ENCODE data around the gene SDK1. TPM values are rescaled to one million over a fixed set of nuclear protein-coding genes. Genes with fewer than 3 reads are reported as not detected.

The SDK1 gene
- total RNA-seq, 1 experiment from 2014 or later: 7.1 TPM

DNA sequence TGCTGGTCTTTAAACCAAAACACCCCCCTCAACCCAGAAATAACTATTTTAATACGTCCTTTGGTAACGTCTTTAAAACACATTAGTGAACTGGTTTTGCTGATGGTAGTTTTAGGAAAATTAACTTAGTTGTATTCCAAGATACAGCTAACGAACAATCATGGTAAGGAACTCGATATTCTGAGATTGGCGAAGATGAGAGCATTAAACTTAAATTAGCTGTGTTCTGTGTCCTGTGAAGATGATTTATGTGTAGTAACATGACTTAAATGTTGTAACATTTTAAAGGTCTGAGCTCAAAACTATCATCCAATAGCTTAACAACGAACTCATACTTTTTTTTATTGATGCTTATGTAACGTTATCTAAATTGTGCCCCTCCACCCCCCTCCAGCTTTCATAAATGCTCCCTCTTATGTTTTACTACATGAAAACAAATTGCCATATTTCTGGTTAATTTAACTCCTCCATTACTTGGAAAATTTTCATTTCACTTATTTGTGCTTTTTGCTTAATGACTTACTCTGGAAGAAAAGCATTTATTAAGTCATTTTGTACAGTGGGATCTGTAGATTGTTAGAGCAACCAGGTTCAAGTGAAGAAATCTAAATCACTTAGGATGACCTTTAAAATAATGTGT lies 1.7 kb downstream of the SDK1 start:
- H3K4me3 ChIP-seq (ENCODE audit: low read depth, low read length): peak overlapping the region; percentile 55
- H3K4me1 ChIP-seq: no peaks in the 10 kb centered on the region
- POLR2A ChIA-PET: no interaction called here
- CTCF ChIA-PET: interaction anchor here (0.6 to 1.3 kb wide), 3 partner anchors 97 to 415 kb away, joined by 3 read pairs; no protein-coding TSS in a partner anchor
- H3K36me3 ChIP-seq (ENCODE audit: control insufficient read depth, insufficient read depth, low read length): no peaks in the 10 kb centered on the region
- Mint-ChIP-seq H3K27me3 (ENCODE audit: insufficient read depth, unreplicated experiment) (no peaks in the 10 kb centered on the region), H3K27ac (ENCODE audit: unreplicated experiment) (no peak overlapping the region), H3K9me3 (ENCODE audit: unreplicated experiment) (no peaks in the 10 kb centered on the region), H3K4me1 (ENCODE audit: low read depth, unreplicated experiment) (peaks cover 6% of the 10 kb centered on the region), H3K36me3 (ENCODE audit: insufficient read depth, unreplicated experiment) (peaks cover 4% of the 10 kb centered on the region), H3K4me3 (ENCODE audit: unreplicated experiment) (peak overlapping the region; percentile 67)
- H3K9me3 ChIP-seq: no peaks in the 10 kb centered on the region
- TF ChIP-seq, protein P1, sequence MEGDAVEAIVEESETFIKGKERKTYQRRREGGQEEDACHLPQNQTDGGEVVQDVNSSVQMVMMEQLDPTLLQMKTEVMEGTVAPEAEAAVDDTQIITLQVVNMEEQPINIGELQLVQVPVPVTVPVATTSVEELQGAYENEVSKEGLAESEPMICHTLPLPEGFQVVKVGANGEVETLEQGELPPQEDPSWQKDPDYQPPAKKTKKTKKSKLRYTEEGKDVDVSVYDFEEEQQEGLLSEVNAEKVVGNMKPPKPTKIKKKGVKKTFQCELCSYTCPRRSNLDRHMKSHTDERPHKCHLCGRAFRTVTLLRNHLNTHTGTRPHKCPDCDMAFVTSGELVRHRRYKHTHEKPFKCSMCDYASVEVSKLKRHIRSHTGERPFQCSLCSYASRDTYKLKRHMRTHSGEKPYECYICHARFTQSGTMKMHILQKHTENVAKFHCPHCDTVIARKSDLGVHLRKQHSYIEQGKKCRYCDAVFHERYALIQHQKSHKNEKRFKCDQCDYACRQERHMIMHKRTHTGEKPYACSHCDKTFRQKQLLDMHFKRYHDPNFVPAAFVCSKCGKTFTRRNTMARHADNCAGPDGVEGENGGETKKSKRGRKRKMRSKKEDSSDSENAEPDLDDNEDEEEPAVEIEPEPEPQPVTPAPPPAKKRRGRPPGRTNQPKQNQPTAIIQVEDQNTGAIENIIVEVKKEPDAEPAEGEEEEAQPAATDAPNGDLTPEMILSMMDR (IDR thresholded peaks at IDR 0.05; ENCODE audit: insufficient read depth in 1 of 2, low read depth in 1 of 2, low read length in 1 of 2, severe bottlenecking in 1 of 2, unreplicated experiment in 1 of 2): no peak
- intact Hi-C loops (cut with micrococcal nuclease; ENCODE audit: unreplicated experiment): loop anchor here (5.0 to 10.0 kb wide), 2 partner anchors 170 to 668 kb away; partner anchors contain the start of gene TTYH3
- no peaks in the 10 kb centered on the region; the same call in 1 of the 2 replicates for H3K27me3 ChIP-seq (replicated peaks; ENCODE audit: control insufficient read depth, insufficient read depth, low read length)
- TSS peak; percentile 47 for BruUV-seq (replicated peaks)
- DNase-seq: no peak

GRCh38 chr7:3304131-3304530 lies 3.1 kb downstream of the SDK1 start:
- no peak overlapping the region for H3K4me3 Mint-ChIP-seq (ENCODE audit: unreplicated experiment)
- DNase-seq: no peak
- no peak overlapping the region for H3K4me3 ChIP-seq (ENCODE audit: low read depth, low read length)
- H3K4me1 Mint-ChIP-seq (ENCODE audit: low read depth, unreplicated experiment): peaks cover 6% of the 10 kb centered on the region
- peaks cover 4% of the 10 kb centered on the region for H3K36me3 Mint-ChIP-seq (ENCODE audit: insufficient read depth, unreplicated experiment)
- ChIA-PET POLR2A (no interaction called here), CTCF (interaction anchor here (0.6 kb wide), 2 partner anchors 28 to 121 kb away, joined by 3 to 5 read pairs; no protein-coding TSS in a partner anchor)
- no TSS peak for BruUV-seq (replicated peaks)
- intact Hi-C loops (cut with micrococcal nuclease; ENCODE audit: unreplicated experiment): loop anchor here (5.0 to 10.0 kb wide), 2 partner anchors 168 to 669 kb away; partner anchors contain the start of gene TTYH3
- H3K36me3 ChIP-seq (ENCODE audit: control insufficient read depth, insufficient read depth, low read length): no peaks in the 10 kb centered on the region
- TF ChIP-seq, protein P1 (IDR thresholded peaks at IDR 0.05; ENCODE audit: insufficient read depth in 1 of 2, low read depth in 1 of 2, low read length in 1 of 2, severe bottlenecking in 1 of 2, unreplicated experiment in 1 of 2): no peak
- no peak overlapping the region for H3K27ac Mint-ChIP-seq (ENCODE audit: unreplicated experiment)
- H3K27me3 ChIP-seq (replicated peaks; ENCODE audit: control insufficient read depth, insufficient read depth, low read length): no peaks in the 10 kb centered on the region
- no peaks in the 10 kb centered on the region for H3K27me3 Mint-ChIP-seq (ENCODE audit: insufficient read depth, unreplicated experiment)
- H3K4me1 ChIP-seq: no peaks in the 10 kb centered on the region
- no peaks in the 10 kb centered on the region for H3K9me3 Mint-ChIP-seq (ENCODE audit: unreplicated experiment)
- H3K9me3 ChIP-seq: no peaks in the 10 kb centered on the region

DNA sequence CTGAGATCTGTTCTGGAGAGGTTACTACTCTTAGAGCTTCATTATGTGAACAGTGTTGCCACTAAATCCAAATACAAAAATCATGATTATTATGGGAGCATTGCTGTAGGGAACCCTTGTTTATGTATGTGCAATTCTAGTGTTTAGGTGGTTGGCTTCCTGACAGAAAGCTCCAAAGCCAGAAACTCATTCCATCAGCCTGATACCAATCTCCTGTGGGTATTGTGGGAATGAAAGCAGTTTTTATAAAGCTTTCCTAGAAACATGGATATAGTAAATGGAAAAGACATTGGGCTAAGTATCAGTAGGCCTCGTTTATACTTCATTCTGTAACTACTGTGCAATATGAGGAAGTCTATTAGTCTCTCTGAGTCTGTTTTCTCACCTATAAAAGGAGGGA lies 6.4 kb downstream of the SDK1 start:
- BruUV-seq (replicated peaks): no TSS peak
- H3K36me3 Mint-ChIP-seq (ENCODE audit: insufficient read depth, unreplicated experiment): no peaks in the 10 kb centered on the region
- intact Hi-C loops (cut with micrococcal nuclease; ENCODE audit: unreplicated experiment): loop anchor here (10.0 kb wide), 1 partner anchor 673 kb away; the partner anchor contains the start of gene TTYH3
- Histone ChIP-seq H3K4me3 (ENCODE audit: low read depth, low read length) (no peak overlapping the region), H3K36me3 (ENCODE audit: control insufficient read depth, insufficient read depth, low read length) (no peaks in the 10 kb centered on the region), H3K27me3 (replicated peaks; ENCODE audit: control insufficient read depth, insufficient read depth, low read length) (no peaks in the 10 kb centered on the region), H3K4me1 (no peaks in the 10 kb centered on the region), H3K9me3 (no peaks in the 10 kb centered on the region)
- TF ChIP-seq, protein P1 (IDR thresholded peaks at IDR 0.05; ENCODE audit: insufficient read depth in 1 of 2, low read depth in 1 of 2, low read length in 1 of 2, severe bottlenecking in 1 of 2, unreplicated experiment in 1 of 2): no peak
- H3K4me1 Mint-ChIP-seq (ENCODE audit: low read depth, unreplicated experiment): peaks cover 6% of the 10 kb centered on the region
- DNase-seq: no peak
- POLR2A ChIA-PET: no interaction called here
- CTCF ChIA-PET: no interaction called here
- no peak overlapping the region for H3K27ac Mint-ChIP-seq (ENCODE audit: unreplicated experiment)
- H3K27me3 Mint-ChIP-seq (ENCODE audit: insufficient read depth, unreplicated experiment): peaks cover 3% of the 10 kb centered on the region
- no peaks in the 10 kb centered on the region for H3K9me3 Mint-ChIP-seq (ENCODE audit: unreplicated experiment)
- no peak overlapping the region for H3K4me3 Mint-ChIP-seq (ENCODE audit: unreplicated experiment)

All from Caco-2 (cell line).